GM21447 (cell line): ENCODE data around the gene MINK1.
"Not testable (repeated sequence)": the region's sequence is repeated elsewhere in the genome, so short reads cannot be mapped to it uniquely, and the experiment has no call there.

Source experiments
- ATAC-seq: cut with Tn5 transposase; IDR thresholded peaks from one replicate; pipeline ENCODE4 v1.9.1; 2021; ENCODE audit not compliant: unreplicated experiment

The MINK1 gene

DNA sequence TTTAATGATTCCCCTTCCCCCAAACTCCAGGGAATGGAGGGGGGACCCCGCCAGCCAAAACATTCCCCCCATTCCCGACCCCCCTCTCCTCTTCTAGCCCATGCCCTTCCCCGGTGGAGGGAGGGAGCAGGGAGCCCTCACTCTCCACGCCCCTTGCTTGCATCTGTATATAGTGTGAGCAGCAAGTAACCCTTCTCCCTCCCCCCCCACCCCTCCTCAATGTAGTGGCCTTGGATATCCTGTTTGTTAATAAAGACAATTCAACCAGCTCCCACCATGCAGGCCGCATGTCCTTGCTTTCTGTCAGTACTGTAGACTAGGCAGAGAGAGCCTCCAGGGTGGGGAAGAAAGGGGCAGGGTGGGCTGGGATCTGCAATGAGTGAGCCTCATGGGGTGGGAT, 64.6 kb downstream of the MINK1 start:
- no peak for ATAC-seq

DNA sequence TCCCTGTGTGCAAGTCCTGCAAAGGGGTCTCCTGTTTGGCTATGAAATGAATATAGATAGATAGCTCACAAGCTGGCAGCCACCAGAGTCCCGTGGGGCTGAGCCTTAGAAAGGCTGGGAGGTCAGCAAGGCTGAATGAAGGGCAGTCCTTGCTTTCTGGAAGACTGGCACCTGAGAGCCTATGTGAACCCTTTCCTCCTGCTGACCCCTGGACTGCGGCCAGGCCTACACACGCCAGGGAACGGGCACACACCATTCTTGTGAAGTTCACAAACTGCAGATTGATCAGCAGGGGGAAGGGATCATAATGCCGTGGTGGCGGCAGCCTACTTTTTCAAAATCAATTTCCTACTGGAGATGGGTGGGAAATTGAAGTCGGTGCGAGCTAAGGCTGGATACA, 65.2 kb downstream of the MINK1 start:
- no peak for ATAC-seq

DNA sequence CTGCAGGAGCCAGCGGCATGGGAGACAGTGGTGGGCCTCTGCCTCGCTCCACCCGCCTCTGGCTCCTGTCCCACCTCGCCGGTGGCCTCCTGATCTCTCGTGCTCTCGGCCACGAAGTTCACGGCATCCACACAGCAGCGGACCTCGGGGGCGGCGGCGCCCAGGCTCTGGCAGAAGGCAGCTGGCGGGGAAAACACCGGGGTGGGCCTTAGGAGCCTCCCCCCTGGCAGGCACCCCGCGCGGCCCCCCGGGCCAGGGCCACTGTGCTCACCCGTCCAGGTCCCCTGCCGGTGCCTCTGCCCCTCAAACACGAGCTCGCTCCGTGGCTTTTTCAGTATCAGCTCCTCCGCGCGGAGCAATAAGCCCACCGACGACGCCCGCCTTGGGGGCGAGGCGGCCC, 65.8 kb downstream of the MINK1 start:
- no peak for ATAC-seq

DNA sequence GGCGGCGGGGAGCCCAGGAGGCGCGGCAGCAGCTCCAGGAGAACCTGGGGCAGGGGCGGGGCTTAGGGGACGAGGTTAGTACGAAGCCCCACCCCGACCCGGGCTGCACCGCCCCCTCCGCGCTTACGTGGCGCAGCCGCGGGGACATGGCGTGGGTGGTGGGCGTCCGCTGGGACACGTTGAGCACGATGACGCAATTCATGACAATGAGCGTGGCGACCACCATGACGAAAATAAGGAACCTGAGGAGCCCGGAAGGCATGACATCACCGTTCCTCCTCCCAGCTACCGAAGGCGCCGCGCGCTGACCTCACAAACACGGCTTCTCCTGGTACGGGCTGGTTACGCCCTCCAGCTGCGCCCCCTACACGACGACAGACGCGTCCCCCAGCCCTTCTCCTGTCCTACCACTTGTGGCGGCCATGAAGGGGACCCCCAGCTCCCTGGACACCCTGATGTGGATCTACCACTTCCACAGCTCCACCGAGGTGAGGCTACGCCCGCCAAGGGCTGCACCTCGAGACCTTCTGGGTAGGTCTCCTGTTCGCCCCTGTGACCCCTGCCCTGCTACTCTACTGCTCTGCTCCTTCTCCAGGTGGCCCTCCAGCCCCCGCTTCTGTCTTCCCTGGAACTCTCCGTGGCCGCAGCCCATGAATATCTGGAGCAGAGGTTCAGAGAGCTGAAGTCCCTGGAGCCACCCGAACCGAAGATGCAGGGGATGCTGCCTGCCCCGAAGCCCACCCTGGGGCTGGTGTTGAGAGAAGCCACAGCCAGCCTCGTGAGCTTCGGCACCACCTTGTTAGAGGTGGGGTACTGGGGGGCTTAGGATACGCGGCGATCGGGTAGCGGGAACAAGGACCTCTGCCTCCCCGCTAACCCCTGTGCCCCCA, 66.4 kb downstream of the MINK1 start, which contains the start of gene C17orf107:
C17orf107 (plus strand) TSS at position 196 of the 890 bp plus-strand sequence; CDS start at position 423, 227 bp downstream.
- no peak for ATAC-seq

DNA sequence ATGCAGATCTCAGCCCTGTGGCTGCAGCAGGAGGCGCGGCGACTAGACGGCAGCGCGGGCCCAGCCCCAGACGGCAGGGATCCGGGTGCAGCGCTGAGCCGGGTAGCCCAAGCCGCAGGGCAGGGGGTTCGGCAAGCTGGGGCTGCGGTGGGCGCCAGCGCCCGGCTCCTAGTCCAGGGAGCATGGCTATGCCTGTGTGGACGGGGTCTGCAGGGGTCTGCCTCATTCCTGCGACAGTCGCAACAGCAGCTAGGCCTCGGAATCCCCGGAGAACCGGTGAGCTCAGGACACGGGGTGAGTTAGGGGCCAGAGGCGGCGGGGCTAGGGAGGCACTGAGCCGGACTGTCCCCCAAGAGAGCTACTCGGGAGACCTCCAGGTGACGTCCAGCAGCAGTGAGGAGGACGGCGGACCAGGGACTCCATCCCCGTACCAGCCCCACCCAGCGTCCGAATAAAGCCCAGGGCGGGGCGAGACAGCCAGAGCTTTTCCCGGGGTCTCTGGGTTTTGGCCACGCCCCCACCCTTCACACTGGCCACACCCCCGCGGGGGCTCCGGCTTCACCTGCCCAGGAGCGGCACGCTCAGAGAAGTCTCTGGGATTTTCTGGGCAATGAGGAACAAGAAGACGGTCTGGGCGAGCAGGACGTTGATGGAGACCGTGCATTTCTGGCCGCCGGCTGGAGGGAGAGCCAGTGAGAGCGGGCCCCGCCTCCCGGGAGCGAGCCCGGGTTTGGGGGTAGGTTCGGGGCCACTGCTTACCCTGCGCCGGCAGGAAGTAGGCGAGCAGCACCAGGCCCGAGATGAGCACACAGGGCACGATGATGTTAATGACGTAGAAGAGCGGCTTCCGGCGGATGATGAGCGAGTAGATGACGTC, 67.3 kb downstream of the MINK1 start:
- no peak for ATAC-seq

DNA sequence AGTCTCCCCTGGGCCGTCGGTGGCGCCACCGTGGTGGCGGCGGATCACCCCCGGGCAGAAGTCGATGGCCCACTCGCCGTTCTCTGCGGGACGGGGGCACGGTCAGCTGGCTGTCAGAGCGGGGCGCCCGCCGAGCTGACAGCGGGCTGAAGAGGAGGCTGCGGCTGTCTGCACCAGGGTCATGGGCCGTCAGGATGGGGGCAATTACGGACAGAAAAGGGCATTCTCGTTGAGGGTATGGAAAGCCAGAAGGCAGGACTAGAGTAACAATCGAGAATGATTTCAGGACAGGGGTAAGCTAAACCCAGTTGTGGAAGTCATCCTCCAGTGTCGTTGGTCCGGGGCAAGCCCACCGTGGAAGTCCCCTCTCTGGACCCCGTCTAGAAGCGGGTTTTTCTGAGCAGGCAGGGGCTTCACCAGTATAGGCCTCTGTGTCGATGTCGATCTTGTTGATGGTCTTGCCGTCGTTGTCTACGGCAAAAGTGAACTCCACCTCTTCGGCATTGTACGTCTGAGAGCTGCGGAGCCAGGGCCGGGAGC, 68.0 kb downstream of the MINK1 start:
- ATAC-seq: no peak

DNA sequence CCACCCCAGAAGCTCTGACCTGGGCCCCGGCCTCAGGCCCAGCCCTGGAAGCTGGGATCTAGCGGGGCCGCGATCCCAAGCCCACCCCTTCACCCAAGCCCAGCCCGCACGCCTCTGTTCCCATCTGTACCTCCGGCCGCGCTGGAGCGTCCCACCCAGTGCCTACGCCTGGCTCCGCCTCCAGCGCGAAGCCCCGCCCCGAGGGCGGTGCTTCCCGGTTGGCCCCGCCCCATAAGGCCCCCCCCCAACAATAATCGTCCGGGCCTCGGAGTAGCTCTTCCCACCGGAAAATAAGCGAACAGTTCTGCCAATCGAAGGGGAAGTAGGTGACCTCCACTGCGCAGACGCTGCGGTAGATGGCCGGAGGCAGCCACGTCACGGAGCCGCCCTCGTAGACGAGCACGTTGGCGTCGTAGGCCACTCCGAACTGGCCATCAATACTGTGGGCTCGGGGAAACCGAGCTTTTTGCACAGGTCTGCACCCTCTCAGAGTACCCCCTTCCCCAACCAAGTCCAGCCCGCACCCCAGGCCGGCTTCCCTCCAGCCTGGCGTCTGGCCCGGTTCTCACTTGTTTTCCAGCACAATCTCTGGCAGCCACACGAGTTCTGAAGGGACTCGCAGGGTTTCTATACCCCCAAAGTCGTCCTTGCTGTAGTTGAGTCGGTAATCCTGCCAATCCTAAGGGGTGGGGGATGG, 68.7 kb downstream of the MINK1 start:
- no peak for ATAC-seq

DNA sequence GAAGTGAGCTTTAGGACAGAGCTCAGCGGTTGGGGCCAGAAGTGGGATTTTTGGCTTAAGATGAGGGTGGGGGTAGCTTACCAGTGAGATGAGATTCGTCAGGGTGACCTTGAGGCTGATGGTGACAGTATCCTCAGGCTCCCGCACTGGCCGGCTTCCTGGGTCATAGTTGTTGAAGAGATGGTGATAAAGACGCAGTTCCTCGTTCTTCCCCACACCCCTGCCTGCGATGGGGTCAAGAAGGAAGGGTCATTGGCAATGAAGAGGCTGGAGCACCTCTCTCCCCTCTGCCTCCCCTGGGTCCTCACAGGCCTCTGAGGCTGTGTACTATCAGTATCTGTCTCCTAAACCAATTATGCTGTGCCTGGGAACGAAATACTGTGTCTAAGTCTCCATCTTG, 69.4 kb downstream of the MINK1 start:
- no peak for ATAC-seq

DNA sequence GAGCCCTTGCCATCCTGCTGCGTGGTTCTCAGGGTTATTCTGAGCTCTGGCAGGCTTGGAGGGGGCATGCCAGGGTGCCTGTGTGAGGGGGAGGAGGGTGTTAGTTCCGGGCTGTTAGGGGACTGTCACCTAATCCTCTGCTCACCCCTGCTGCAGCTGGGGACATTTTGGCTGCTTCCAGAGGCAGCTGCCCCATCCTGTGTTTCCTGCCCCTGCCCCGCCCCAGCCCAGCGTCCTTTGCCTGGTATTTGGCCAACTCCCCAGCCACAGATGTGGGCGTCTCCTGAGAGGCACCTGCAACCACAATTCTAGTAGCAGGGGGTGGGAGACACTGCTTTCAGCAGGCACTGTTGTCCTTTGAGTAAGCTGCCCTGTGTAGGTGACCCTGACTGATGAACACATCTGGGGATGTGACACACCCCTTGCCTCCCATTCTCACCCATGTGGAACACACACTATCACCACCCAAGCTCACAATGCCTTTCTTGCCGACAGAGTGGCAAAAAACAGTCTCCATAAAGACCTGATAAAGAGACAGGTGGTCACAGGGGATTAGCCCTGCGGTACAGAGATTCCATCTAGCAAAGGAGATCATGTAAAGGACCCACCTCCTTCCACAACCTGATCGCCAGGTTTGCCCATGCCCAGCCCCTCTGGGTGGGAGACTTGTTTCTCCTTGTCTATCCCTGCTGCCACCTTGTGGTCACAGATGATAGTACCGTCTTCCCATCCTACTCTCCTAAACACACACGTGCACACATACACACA, 70.1 kb downstream of the MINK1 start, which contains the start of gene CHRNE:
CHRNE (minus strand) TSS at position 48 of the 768 bp plus-strand sequence; CDS start at position 13, 35 bp downstream.
- ATAC-seq: no peak

DNA sequence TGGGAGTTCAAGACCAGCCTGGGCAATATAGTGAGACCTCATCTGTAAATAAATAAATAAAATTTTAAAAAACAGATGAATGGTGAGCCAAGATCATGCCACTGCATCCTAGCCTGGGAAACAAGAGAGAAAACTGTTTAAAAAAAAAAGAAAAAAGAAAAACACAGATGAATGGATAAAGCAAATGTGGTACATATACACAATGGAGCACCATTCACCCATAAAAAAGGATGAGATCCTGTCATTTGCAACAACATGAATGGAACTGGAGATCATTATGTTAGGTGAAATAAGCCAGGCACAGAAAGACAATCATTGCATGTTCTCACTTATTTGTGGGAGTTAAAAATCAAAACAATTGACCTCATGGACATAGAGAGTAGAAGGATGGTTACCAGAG, 73.5 kb downstream of the MINK1 start:
- not testable (repeated sequence) for ATAC-seq

DNA sequence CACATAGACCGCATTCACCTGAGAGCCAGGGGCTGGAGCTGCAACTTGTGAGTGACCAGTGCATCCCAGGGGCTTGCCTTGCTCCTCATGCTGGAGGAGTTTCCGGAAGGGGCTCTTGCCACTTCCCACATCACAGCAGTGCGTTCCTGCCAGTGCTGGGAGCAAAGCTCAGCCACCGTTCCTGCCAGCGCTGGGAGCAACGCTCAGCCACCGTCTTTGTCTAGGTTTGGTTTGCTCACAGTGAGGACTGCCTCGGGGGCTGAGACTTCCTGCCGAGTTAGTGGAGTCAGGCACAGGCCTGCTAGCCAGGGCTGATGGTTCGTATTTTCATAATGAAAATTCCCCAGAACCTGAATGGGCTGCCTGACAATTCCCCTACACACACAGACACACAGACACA, 75.2 kb downstream of the MINK1 start:
- ATAC-seq: no peak

DNA sequence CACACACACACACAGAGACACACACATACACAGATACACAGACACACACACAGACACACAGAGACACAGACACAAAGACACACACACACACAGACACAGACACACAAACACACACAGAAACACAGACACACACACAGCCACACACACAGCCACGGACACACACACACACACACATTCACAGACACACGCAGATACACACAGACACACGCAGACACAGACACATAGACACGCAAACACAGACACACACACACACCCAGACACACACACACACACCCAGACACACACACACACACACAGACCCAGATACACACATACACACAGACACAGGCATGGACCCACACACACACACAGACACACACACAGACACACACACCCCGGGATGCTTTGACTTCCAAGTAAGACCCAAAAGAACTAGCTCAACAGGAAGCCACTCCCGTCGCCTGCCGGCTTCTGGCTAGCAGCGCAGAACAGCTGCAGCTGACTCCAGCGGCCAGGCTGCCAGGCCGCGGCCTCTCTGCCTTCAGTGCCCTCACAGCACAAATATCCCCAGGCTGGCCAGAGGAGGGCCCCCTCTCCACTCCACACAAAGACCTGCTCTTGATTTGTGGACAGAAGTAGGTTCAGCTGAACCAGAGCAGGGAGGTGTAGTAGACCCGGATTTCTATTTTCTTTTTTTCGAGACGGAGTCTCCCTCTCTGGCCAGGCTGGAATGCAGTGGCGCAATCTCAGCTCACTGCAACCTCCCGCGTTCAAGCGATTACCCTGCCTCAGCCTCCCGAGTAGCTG, 75.8 kb downstream of the MINK1 start:
- ATAC-seq: peak; percentile 67

DNA sequence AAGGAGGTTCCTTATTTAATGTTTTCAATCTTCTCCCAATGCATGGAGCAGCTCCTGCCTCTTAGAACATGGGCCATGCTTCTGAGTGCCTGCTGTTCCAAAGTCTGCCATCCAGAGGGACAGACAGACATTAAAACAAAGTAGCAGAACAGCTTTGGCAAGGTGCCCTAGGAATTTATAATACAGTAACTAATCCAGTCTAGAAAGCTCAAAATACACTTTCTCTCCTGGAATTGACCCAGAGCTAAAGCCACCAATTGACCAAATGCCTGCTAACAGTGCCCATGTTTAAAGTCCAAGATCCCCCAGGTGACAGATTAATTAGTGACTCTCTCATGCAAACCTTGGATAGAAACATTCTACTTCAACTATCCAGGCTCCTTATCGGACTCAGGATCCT, 80.9 kb downstream of the MINK1 start:
- ATAC-seq: no peak

DNA sequence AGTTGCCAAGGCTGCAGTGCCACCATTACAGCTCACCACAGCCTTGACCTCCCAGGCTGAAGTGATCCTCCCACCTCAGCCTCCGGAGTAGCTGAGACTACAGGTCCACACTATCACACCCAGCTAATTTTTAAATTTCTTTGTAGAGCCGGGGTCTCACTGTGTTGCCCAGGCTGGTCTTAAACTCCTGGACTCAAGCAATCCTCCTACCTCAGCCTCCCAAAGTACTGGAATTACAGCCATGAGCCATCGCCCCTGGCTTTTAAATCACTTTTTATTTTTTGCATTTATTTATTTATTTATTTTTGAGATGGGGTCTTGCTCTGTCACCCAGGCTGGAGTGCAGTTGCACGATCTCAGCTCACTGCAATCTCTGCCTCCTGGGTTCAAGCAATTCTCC, 81.4 kb downstream of the MINK1 start:
- not testable (repeated sequence) for ATAC-seq

DNA sequence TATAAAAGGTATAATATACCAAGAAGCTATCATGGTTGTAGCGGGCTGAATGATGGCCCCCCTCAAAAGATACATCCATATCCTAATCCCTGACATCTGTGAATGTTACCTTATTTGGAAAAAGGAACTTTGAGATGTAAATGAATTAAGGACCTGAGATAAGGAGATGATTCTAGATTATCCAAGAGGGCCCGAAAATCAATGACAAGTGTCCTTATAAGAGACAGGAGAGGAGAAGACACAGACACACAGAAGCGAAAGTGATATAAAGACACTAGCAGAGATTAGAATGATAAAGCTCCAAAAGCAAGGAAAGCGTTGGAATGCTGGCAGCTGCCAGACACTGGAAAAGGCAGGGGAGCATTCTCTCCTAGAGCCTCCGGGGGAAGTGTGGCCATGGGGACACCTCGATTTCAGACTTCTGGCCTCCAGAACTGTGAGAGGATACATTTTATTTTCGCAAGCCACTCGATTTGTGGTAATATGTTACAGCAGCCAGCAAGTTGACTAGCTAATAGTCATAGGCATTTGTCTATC, 86.4 kb downstream of the MINK1 start:
- ATAC-seq: no peak

DNA sequence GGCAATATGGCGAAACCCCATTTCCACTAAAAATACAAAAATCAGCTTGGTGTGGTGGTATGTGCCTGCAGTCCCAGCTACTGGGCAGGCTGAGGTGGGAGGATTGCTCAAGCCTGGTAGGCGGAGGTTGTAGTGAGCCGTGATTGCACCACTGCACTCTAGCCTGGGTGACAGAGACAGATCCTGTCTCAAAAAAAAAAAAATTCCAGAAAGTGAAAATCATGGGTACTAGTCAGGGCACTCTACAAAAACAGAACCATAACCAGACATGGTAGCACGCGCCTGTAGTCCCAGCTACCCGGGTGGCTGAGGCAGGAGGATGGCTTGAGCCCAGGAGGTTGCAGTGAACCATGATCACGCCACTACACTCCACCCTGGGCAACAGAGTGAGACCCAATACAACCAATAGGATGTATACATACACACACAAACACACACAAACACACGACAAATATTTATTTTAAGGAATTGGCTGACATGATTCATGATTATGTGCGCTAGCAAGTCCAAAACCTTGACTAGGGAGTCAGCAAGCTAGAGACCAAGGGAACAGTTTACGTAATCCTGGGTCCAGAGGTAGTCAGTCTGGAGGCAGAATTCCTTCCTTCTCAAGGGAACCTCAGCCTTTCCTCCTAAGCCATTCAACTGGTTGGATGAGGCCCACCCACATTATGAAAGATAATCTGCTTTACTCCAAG, 87.4 kb downstream of the MINK1 start:
- ATAC-seq: no peak

DNA sequence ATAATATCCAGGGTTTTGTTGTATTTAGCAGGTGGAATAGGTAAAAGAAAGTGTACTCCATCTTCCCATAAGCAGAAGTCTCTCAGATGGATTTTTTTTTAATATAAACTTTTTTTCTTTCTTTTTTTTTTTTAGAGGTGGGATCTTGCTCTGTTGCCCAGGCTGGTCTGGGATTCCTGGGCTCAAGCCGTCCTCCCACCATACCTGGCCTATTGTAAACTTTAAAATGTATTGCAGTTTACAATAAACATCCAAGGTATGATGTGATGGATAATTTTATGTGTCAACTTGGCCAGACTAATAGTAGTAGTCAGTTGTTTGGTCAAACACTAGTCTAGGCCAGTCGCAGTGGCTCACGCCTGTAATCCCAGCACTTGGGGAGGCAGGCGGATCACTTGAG, 88.2 kb downstream of the MINK1 start:
- no peak for ATAC-seq

DNA sequence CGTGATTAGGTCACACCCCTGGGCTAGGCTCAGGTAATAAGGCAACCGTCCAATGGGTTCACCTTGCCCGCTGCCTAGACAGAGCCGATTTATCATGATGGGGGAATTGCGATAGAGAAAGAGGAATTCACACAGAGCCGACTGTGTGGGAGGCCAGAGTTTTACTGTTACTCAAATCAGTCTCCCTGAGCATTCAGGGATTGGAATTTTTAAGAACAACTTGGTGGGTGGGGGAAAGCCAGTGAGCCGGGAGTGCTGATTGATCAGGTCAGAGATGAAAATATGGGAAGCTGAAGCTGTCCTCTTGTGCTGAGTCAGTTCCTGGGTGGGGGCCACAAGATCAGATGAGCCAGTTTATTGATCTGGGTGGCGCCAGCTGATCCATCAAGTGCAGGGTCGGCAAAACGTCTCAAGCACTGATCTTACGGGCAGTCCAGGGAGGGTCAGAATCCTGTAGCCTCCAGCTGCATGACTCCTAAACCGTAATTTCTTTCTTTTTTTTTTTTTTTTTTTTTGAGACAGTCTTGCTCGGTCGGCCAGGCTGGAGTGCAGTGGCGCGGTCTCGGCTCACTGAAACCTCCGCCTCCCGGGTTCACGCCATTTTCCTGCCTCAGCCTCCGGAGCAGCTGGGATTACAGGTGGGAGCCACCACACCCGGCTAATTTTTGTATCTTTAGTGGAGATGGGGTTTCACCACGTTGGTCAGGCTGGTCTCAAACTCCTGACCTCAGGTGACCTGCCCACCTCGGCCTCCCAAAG, 93.6 kb downstream of the MINK1 start:
- not testable (repeated sequence) for ATAC-seq
